GM23338 (cell line): Measurements from ENCODE around the gene GRK4.

Source experiments
- EZH2 ChIP-seq: fragments of 200-600 bp; sonication (generic); IDR thresholded peaks from one replicate; pipeline ENCODE4 v1.8.0; 2017; ENCODE audit warnings: antibody characterized with exemption, mild to moderate bottlenecking, low read depth; ENCODE audit not compliant: unreplicated experiment
- EZH2phosphoT487 ChIP-seq: fragments of 200-600 bp; sonication (generic); IDR thresholded peaks from one replicate; pipeline ENCODE4 v1.8.1; 2018; ENCODE audit warnings: antibody characterized with exemption; ENCODE audit not compliant: unreplicated experiment
- POLR2AphosphoS5 ChIP-seq: IDR thresholded peaks from 2 replicates; pipeline ENCODE4 v1.6.1; 2016; ENCODE audit warnings: antibody characterized with exemption, low read depth
- TF ChIP-seq, protein P1 (sequence below), 2 experiments: fragments of 200-600 bp in 1 of 2; sonication (generic) in 1 of 2; conservative IDR thresholded peaks; 2 replicates each; pipeline versions ENCODE4 v1.5.1 to v1.6.1; 2016 to 2017; ENCODE audit warnings: antibody characterized with exemption in 2 of 2, low read depth in 2 of 2, mild to moderate bottlenecking in 2 of 2, moderate library complexity in 1 of 2

DNA sequence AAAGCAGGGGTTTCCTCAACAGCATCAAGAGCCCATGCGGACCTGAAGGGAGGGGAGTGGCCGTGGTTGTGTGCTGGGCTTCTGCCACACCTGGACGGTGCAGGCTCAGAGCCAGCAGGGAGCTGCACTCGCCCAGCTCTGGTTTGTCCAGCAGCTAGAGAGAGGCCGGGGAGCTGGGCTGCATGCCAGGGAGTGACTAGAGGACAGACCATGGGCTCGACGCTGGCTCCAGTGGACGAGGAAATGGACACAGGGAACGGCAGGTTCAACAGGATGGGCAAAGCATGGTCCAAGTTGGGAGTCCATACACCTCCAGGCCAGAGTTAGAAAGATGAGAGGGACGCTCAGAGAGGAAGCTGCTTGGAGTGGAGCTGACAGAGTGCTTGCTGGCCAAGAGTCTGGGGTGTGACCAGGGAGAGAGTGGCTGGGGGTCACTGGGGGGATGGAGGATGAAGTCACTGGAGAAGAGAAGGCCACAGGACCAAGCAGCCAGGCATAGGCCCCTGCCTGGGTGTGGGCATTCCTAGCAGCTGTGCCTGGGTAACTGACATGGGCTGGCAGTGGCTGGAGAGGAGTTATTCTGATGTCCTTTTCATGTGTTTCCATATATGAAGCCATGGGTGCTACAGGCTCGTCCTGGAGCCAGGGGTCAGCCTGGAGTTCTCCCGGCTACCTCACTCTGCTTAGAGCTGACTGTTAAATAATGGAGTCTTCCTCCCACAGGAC lies 68.1 kb downstream of the GRK4 start:
- TF ChIP-seq, protein P1, sequence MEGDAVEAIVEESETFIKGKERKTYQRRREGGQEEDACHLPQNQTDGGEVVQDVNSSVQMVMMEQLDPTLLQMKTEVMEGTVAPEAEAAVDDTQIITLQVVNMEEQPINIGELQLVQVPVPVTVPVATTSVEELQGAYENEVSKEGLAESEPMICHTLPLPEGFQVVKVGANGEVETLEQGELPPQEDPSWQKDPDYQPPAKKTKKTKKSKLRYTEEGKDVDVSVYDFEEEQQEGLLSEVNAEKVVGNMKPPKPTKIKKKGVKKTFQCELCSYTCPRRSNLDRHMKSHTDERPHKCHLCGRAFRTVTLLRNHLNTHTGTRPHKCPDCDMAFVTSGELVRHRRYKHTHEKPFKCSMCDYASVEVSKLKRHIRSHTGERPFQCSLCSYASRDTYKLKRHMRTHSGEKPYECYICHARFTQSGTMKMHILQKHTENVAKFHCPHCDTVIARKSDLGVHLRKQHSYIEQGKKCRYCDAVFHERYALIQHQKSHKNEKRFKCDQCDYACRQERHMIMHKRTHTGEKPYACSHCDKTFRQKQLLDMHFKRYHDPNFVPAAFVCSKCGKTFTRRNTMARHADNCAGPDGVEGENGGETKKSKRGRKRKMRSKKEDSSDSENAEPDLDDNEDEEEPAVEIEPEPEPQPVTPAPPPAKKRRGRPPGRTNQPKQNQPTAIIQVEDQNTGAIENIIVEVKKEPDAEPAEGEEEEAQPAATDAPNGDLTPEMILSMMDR (conservative IDR thresholded peaks at IDR 0.05; ENCODE audit: low read depth in 2 of 2) = no peak
- TF ChIP-seq EZH2 (no peak), EZH2phosphoT487 (no peak), POLR2AphosphoS5 (no peak)
